Endodermal cell (in vitro differentiated cells): ENCODE data around the gene AK9. TPM values are rescaled to one million over a fixed set of nuclear protein-coding genes. Genes with fewer than 3 reads are reported as not detected.

Experiments used
- DNase-seq: peaks from one replicate; pipeline ENCODE4 v3.0.0-alpha.2; 2017
- H3K27ac ChIP-seq: 2 replicates; pipeline ENCODE4 v1.5.1; 2013; ENCODE audit warnings: mild to moderate bottlenecking, low read depth, low read length, moderate library complexity
- H3K27me3 ChIP-seq: 2 replicates; pipeline ENCODE4 v1.6.1; 2013; ENCODE audit warnings: mild to moderate bottlenecking, low read length, moderate library complexity; ENCODE audit not compliant: insufficient read depth, control insufficient read depth, poor library complexity, severe bottlenecking
- H3K36me3 ChIP-seq: 2 replicates; pipeline ENCODE4 v1.7.0; 2013; ENCODE audit warnings: mild to moderate bottlenecking, low read length, moderate library complexity; ENCODE audit not compliant: control insufficient read depth, insufficient read depth
- H3K4me1 ChIP-seq: one replicate; pipeline ENCODE4 v1.7.0; 2013; ENCODE audit warnings: low read length; ENCODE audit not compliant: control insufficient read depth, insufficient read depth
- H3K4me3 ChIP-seq: 2 replicates; pipeline ENCODE4 v1.5.1; 2013; ENCODE audit warnings: mild to moderate bottlenecking, low read length, moderate library complexity
- H3K9ac ChIP-seq: 2 replicates; pipeline ENCODE4 v1.6.1; 2013; ENCODE audit warnings: mild to moderate bottlenecking, low read length, moderate library complexity; ENCODE audit not compliant: poor library complexity, severe bottlenecking; ENCODE audit errors: extremely low read depth
- H3K9me3 ChIP-seq: 2 replicates; pipeline ENCODE4 v1.6.1; 2013; ENCODE audit warnings: mild to moderate bottlenecking, low read length, moderate library complexity; ENCODE audit not compliant: control insufficient read depth
- H3K27ac Mint-ChIP-seq: 2 replicates; pipeline ENCODE4 v1.8.0; 2020; ENCODE audit warnings: mixed read lengths
- H3K27me3 Mint-ChIP-seq: 2 replicates; pipeline ENCODE4 v1.8.0; 2021; ENCODE audit warnings: mild to moderate bottlenecking, mixed read lengths; ENCODE audit not compliant: insufficient read depth
- H3K36me3 Mint-ChIP-seq: 2 replicates; pipeline ENCODE4 v1.8.0; 2020; ENCODE audit warnings: low read depth, mixed read lengths
- H3K4me1 Mint-ChIP-seq: 2 replicates; pipeline ENCODE4 v1.8.0; 2020; ENCODE audit warnings: mixed read lengths
- H3K4me3 Mint-ChIP-seq: 2 replicates; pipeline ENCODE4 v1.8.0; 2020; ENCODE audit warnings: mild to moderate bottlenecking, moderate library complexity, mixed read lengths
- H3K9me3 Mint-ChIP-seq: 2 replicates; pipeline ENCODE4 v1.8.0; 2020; ENCODE audit warnings: mild to moderate bottlenecking, mixed read lengths
- CTCF ChIP-seq: fragments of 200-600 bp; sonication (generic); conservative IDR thresholded peaks from 2 replicates; pipeline ENCODE4 v1.5.0; 2021; ENCODE audit warnings: antibody characterized with exemption, mild to moderate bottlenecking
- WGBS, 2 experiments: methylation state at CpG; one replicate each; pipeline versions ENCODE4 v1.1.5 to v1.1.7; 2013; ENCODE audit warnings: missing lambda C conversion rate in 2 of 2, mixed read lengths in 1 of 2; ENCODE audit not compliant: insufficient coverage in 1 of 2, insufficient read length in 1 of 2; 5-methylcytosine and 5-hydroxymethylcytosine counted together
- total RNA-seq, 2 donors: library from RNA; stranded (reverse); fragmentation: NEBNext Ultra II Directional in 1 of 2; extraction: Animal tissue kit (Norgen Biotek cat#: 25700) in 1 of 2; gene quantifications; 2 replicates in 1 of 2; 3 replicates in 1 of 2; pipeline ENCODE4 v1.2.1, GENCODE V29; 2021

Gene AK9
- total RNA-seq, 2 donors from 2014 or later, result 1.8 to 2.7 TPM

- TF ChIP-seq CTCF, result no peak
- no peaks in the 10 kb centered on the region for H3K27me3 Mint-ChIP-seq
- Histone ChIP-seq H3K4me3 (no peak overlapping the region), H3K36me3 (no peaks in the 10 kb centered on the region), H3K27me3 (no peaks in the 10 kb centered on the region), H3K9ac (no peak overlapping the region), H3K4me1 (no peaks in the 10 kb centered on the region), H3K27ac (no peak overlapping the region), H3K9me3 (peaks cover 4% of the 10 kb centered on the region)
- WGBS, 2 experiments, result 88 to 92% methylated on average over 1 of the region's 1 CpG
- H3K4me1 Mint-ChIP-seq, result peaks cover 7% of the 10 kb centered on the region
- no peak overlapping the region for H3K4me3 Mint-ChIP-seq
- peaks cover 3% of the 10 kb centered on the region for H3K9me3 Mint-ChIP-seq
- H3K27ac Mint-ChIP-seq, result no peak overlapping the region
- no peak for DNase-seq
- no peaks in the 10 kb centered on the region for H3K36me3 Mint-ChIP-seq
Measured at GRCh38 chr6:109672175-109672574, 18.8 kb downstream of the AK9 start.

GRCh38 chr6:109671733-109672132 lies 19.3 kb downstream of the AK9 start:
- Histone ChIP-seq H3K36me3 (no peaks in the 10 kb centered on the region), H3K27me3 (no peaks in the 10 kb centered on the region), H3K9me3 (peaks cover 2% of the 10 kb centered on the region), H3K4me3 (no peak overlapping the region), H3K9ac (no peak overlapping the region), H3K27ac (no peak overlapping the region), H3K4me1 (no peaks in the 10 kb centered on the region)
- 86 to 93% methylated on average over 1 of the region's 2 CpGs for WGBS, 2 experiments
- Mint-ChIP-seq H3K4me1 (peaks cover 7% of the 10 kb centered on the region), H3K36me3 (no peaks in the 10 kb centered on the region), H3K27me3 (no peaks in the 10 kb centered on the region), H3K9me3 (peaks cover under 1% of the 10 kb centered on the region), H3K4me3 (no peak overlapping the region), H3K27ac (no peak overlapping the region)
- no peak for TF ChIP-seq CTCF
- no peak for DNase-seq

- H3K27me3 ChIP-seq, result no peaks in the 10 kb centered on the region
Measured at GRCh38 chr6:109669811-109670210, 21.2 kb downstream of the AK9 start.

More at GRCh38 chr6:109669811-109670210, 21.2 kb downstream of the AK9 start:
- 98 to 100% methylated on average over 3 to 4 of the region's 4 CpGs for WGBS, 2 experiments
- no peak for DNase-seq
- no peak overlapping the region for H3K9ac ChIP-seq
- no peak for TF ChIP-seq CTCF
- Mint-ChIP-seq H3K9me3 (no peaks in the 10 kb centered on the region), H3K27ac (no peak overlapping the region), H3K4me1 (peaks cover 7% of the 10 kb centered on the region), H3K36me3 (no peaks in the 10 kb centered on the region), H3K27me3 (no peaks in the 10 kb centered on the region), H3K4me3 (no peak overlapping the region)
- H3K27ac ChIP-seq, result no peak overlapping the region
- H3K4me3 ChIP-seq, result no peak overlapping the region
- no peaks in the 10 kb centered on the region for H3K4me1 ChIP-seq
- H3K36me3 ChIP-seq, result no peaks in the 10 kb centered on the region
- no peaks in the 10 kb centered on the region for H3K9me3 ChIP-seq
